ENCODE data around the gene CCDC85B. TPM values are rescaled to one million over a fixed set of nuclear protein-coding genes. Genes with fewer than 3 reads are reported as not detected.

The CCDC85B gene
- total RNA-seq, 1 donor from 2014 or later, result 36.4 TPM

- peaks cover 19% of the 10 kb centered on the region for H3K4me1 ChIP-seq
- no peak for TF ChIP-seq CTCF (IDR thresholded peaks at IDR 0.05)
- no peaks in the 10 kb centered on the region for H3K27me3 ChIP-seq
- DNase-seq (peak; percentile 97), ATAC-seq (peak; percentile 97)
- H3K4me3 ChIP-seq, result peak overlapping the region; percentile 59
- peak overlapping the region; percentile 74 for H3K27ac ChIP-seq
- H3K9me3 ChIP-seq, result no peaks in the 10 kb centered on the region
- intact Hi-C loops (cut with DNase I), result no loop called here
- H3K36me3 ChIP-seq, result no peaks in the 10 kb centered on the region
These were observed 16.9 kb upstream of the CCDC85B start for GRCh38 chr11:65873318-65874156.

GRCh38 chr11:65879617-65880016 is 10.9 kb upstream of the CCDC85B start, which contains the start of gene CTSW:
TSS of gene CTSW (plus strand) at chr11:65879837. CDS start at chr11:65879855, 18 bp downstream.
- no peaks in the 10 kb centered on the region for H3K27me3 ChIP-seq
- intact Hi-C loops (cut with DNase I), result loop anchor here (5.0 kb wide), 1 partner anchor 108 kb away; no protein-coding TSS in a partner anchor
- H3K4me3 ChIP-seq, result peak within 1 kb of the TSS; percentile 31
- no peaks in the 10 kb centered on the region for H3K4me1 ChIP-seq
- ATAC-seq (peak; percentile 69), DNase-seq (no peak)
- H3K27ac ChIP-seq, result no peak within 1 kb of the TSS
- H3K36me3 ChIP-seq, result peaks cover 16% of the 10 kb centered on the region
- H3K9me3 ChIP-seq, result no peaks in the 10 kb centered on the region
- no peak for TF ChIP-seq CTCF (IDR thresholded peaks at IDR 0.05)

GRCh38 chr11:65880027-65880426 is 10.4 kb upstream of the CCDC85B start:
- no peaks in the 10 kb centered on the region for H3K4me1 ChIP-seq
- no peaks in the 10 kb centered on the region for H3K27me3 ChIP-seq
- ATAC-seq (no peak), DNase-seq (no peak)
- peak overlapping the region; percentile 31 for H3K4me3 ChIP-seq
- H3K36me3 ChIP-seq, result peaks cover 18% of the 10 kb centered on the region
- intact Hi-C loops (cut with DNase I), result loop anchor here (5.0 kb wide), 1 partner anchor 107 kb away; no protein-coding TSS in a partner anchor
- no peak overlapping the region for H3K27ac ChIP-seq
- no peak for TF ChIP-seq CTCF (IDR thresholded peaks at IDR 0.05)
- H3K9me3 ChIP-seq, result no peaks in the 10 kb centered on the region

GRCh38 chr11:65880844-65881421 is 9.5 kb upstream of the CCDC85B start:
- Histone ChIP-seq H3K27me3 (no peaks in the 10 kb centered on the region), H3K4me3 (no peak overlapping the region), H3K9me3 (no peaks in the 10 kb centered on the region), H3K4me1 (no peaks in the 10 kb centered on the region), H3K27ac (no peak overlapping the region), H3K36me3 (peaks cover 26% of the 10 kb centered on the region)
- DNase-seq, result no peak
- intact Hi-C loops (cut with DNase I), result loop anchor here (5.0 kb wide), 1 partner anchor 106 kb away; no protein-coding TSS in a partner anchor
- TF ChIP-seq CTCF (IDR thresholded peaks at IDR 0.05), result no peak
- ATAC-seq, result no peak

GRCh38 chr11:65882120-65883057 is 8.1 kb upstream of the CCDC85B start:
- H3K36me3 ChIP-seq, result peaks cover 38% of the 10 kb centered on the region

More at GRCh38 chr11:65882120-65883057, 8.1 kb upstream of the CCDC85B start:
- Histone ChIP-seq H3K9me3 (no peaks in the 10 kb centered on the region), H3K27me3 (no peaks in the 10 kb centered on the region), H3K27ac (no peak overlapping the region), H3K4me3 (no peak overlapping the region), H3K4me1 (peaks cover 6% of the 10 kb centered on the region)
- ATAC-seq, result no peak
- intact Hi-C loops (cut with DNase I), result loop anchor here (5.0 kb wide), 1 partner anchor 105 kb away; no protein-coding TSS in a partner anchor
- peak; percentile 59 for DNase-seq
- TF ChIP-seq CTCF (IDR thresholded peaks at IDR 0.05), result no peak
